HG03354 (cell line): Measurements from ENCODE around the gene PSMC3.

Experiments used
- ATAC-seq: cut with Tn5 transposase; IDR thresholded peaks from one replicate; pipeline ENCODE4 v1.9.1; 2021; ENCODE audit warnings: mild to moderate bottlenecking; ENCODE audit not compliant: unreplicated experiment, poor library complexity, severe bottlenecking

The PSMC3 gene

DNA sequence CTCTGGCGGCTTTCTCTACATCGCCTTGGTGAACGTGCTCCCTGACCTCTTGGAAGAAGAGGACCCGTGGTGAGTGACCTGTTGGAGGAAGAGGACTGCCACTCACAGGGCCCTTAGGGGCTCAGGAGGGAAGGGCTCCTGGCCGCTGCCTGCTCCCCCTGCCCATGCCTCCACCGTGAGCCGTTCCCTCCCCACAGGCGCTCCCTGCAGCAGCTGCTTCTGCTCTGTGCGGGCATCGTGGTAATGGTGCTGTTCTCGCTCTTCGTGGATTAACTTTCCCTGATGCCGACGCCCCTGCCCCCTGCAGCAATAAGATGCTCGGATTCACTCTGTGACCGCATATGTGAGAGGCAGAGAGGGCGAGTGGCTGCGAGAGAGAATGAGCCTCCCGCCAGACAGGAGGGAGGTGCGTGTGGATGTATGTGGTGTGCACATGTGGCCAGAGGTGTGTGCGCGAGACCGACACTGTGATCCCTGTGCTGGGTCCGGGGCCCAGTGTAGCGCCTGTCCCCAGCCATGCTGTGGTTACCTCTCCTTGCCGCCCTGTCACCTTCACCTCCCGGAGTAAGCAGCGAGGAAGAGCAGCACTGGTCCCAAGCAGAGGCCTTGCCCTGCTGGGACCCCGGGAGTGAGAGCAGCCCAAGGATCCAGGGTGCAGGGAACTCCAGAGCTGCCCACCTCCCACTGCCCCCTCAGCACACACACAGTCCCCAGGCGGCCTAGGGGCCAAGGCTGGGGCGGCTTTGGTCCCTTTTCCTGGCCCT, 11.0 kb downstream of the PSMC3 start:
- no peak for ATAC-seq

GRCh38 chr11:47414685-47415070, 11.6 kb downstream of the PSMC3 start:
- ATAC-seq = no peak

DNA sequence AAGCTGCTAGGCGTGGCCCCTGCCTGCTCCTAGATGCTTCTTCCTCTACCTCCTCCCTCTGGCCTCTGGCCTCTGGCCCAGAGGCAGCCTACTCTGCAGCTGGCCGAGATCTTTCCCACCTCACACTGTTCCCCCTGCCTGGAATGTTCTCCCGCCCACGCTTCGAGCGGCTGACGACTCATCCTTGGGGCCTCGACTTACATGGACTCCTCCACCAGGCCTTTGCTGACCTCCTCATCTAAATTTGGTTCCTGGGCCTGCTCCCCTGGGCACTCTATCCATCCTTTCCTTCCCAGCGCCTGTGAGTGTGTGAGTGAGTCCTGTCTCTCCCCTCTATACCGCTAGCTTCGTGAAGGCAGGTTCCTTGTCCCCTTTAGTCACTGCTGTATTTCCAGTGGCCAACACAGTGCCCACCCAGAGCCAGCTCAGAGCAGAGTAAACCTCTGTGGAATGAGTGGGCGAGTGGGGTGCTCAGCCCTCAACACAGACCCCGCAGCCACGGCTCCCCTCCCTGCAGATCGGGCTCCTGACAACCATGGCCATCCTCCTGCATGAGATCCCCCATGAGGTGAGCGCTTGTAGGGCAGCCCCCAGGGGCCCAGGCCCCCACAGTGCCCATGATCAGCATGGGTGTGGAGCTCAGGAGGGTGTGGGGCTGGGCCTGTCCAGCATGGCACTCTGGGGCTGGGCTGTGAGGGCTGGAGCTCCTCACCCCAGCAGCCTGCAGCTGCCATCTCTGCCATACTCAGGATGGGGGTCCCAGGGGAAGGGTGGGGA, 12.1 kb downstream of the PSMC3 start:
- no peak for ATAC-seq

DNA sequence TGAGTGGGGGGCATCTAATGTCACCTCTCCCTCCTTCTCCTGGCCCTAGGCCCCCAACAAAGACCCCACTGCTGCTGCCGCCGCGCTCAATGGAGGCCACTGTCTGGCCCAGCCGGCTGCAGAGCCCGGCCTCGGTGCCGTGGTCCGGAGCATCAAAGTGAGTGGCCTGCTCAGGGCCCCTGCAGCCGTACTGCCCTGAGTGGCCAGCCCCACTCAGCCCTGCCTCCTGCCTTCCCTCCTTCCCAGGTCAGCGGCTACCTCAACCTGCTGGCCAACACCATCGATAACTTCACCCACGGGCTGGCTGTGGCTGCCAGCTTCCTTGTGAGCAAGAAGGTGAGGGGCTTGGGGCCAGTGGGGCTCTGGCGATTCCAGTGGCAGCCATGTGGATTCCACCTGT, 12.9 kb downstream of the PSMC3 start:
- no peak for ATAC-seq

GRCh38 chr11:47411884-47412746, 14.1 kb downstream of the PSMC3 start:
- no peak for ATAC-seq

DNA sequence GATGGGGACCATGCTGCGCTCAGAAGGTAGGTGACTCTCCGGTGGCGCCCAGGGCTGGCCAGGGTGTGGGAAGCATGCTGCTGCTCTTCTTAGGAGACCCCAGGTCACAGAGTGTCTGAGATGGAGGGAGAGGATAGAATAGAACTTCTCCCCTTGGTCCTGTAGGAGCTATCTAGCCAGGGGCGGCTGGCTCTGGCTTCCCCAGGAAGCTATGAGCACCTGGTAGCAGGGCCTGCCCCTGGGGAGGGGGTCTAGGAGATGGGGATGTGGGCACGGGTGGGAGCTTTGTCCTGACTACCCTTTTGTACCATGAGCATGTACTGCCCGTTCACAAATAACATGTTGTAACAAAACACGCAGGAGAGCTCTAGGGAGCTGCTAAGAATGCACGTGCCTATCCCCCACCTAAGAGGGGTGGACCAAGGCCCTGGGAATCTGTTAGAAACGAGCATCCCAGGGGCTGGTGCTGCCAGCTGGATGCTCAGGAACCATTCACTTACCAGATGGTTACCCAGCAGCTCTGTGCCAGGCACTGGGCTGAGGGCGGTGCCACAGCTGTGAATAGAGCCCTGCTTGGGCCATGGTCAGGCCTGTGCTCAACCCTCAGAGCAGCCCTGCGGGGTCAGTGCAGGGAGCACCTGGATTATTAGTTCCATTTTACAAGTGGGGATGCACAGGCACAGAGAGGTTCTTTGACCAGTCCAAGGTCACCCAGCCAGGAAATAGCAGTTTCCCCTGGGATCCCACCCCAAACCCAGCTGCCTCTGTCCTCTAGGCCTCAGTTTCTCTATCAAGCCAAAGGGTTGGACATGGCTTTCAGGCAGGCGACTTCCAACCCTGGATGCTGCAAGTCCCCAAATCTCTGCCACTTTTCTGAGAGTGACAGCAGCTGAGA, 15.6 kb downstream of the PSMC3 start:
- no peak for ATAC-seq

DNA sequence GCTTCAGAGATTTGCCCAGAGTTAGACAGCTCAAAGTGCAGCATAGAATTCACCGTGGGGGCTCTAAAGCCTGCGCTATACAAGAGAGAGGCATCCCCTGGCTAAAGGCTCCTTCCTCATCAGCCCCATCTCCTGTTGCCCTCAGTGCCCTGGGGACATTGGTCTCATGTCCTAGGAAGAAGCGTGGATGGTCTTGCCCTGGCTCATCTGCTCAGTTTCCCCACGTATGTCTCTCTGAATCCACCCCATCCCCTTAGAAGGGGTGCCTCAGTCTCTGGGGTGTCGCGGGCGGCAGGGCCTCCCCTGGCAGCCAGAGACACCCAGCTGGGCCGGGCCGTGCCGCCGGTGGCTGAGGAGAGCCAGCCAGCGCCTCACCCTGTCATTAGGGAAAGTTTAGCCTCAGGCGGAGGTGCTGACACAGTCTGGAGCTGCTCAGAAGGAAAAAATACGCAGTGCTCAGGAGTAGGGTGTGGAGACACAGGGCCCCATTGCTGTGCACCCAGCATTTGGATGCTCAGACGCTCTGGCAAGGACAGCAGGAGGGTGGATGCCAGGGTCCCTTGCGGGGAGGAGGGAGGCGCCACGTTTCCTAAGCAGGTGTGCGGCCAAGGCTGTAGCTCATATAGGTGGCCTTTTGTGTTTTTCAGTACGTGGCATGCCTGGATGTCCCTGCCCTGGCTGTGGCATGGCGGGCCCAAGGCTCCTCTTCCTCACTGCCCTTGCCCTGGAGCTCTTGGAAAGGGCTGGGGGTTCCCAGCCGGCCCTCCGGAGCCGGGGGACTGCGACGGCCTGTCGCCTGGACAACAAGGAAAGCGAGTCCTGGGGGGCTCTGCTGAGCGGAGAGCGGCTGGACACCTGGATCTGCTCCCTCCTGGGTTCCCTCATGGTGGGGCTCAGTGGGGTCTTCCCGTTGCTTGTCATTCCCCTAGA, 16.5 kb downstream of the PSMC3 start:
- ATAC-seq = no peak

DNA sequence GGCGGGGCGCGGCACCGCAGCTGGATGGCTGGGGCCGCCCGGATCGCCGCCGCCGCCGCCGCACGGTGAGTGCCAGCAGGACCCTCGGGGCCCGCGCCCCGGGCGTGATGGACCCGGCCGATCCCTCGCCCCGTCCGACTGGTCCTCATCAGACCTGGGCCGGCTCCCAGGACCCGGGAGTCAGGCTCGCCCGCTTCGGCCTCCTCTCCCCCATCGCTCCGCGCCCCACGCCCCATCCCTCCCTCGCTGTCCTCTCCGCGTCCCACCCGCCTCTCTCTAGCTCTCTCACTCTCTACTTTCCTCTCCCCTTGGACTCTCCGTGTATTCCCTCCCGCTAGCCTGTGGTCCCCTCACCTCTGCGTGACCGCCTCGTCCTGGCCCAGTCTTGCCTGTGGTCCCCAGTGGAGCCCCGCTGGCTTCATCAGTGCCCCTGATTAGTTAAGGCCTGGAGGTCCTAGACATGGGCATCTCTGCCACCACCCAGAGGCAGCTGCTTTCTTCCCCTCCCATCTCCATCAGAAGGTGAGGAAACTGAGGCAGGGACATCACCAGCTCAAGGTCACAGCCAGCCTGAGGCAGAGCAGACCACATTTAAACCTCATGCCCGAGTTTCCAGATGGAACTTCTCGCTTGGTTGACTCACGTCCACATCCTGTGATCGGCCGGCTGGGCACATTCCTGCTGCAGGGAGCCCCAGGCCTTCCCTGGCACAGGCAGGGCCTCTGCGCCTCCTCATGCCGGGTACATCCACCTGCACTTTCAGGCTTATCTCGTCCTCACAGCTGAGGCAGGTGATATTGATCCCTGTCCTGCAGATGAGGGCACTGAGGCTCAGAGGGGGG, 17.4 kb downstream of the PSMC3 start:
- ATAC-seq = no peak

DNA sequence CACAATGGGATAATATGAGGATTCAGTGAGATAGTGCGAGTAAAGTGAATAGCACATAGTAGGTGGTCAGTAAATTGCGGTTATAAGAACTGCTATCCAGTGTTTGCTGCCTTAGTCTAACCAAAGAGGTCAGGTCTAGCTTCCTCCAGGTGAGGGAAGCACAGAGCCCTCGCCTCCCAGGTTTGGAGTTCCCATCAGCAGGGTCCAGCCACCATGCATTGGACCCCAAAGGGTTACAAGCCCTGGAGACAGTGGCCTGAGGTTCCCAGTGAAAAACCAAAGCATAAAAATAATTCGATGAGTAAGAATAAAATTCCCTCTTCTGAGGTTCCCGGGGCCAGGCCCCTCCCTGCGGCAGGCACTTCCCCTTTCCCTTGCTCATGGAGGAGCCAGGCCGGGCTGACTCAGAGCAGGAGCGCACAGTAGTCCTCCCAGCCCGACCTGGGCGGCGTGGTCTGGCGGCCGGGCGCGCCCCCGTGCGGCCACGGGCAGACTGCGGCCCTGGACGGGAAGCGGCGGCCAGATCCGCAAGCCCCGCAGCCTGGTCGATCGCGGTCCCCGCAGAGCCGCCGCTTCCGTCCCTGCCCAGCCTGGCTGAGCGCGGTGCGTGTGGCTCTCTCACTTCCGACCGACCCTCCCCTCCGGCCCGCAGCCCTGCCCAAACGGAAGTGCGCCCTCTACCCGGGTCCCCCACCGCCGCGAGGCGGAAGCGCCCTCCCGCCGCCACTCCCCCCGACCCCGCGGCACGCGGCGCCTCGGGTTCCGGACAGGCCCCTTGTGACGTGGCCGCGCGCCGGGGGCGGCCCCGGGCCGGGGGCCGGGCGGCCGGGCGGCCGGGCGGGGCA, 18.3 kb downstream of the PSMC3 start, which contains the start of gene SLC39A13:
Gene SLC39A13 (plus strand): TSS at position 845 of the 845 bp plus-strand sequence. CDS start 1,505 bp downstream, outside the sequence.
- ATAC-seq = peak; percentile 88

DNA sequence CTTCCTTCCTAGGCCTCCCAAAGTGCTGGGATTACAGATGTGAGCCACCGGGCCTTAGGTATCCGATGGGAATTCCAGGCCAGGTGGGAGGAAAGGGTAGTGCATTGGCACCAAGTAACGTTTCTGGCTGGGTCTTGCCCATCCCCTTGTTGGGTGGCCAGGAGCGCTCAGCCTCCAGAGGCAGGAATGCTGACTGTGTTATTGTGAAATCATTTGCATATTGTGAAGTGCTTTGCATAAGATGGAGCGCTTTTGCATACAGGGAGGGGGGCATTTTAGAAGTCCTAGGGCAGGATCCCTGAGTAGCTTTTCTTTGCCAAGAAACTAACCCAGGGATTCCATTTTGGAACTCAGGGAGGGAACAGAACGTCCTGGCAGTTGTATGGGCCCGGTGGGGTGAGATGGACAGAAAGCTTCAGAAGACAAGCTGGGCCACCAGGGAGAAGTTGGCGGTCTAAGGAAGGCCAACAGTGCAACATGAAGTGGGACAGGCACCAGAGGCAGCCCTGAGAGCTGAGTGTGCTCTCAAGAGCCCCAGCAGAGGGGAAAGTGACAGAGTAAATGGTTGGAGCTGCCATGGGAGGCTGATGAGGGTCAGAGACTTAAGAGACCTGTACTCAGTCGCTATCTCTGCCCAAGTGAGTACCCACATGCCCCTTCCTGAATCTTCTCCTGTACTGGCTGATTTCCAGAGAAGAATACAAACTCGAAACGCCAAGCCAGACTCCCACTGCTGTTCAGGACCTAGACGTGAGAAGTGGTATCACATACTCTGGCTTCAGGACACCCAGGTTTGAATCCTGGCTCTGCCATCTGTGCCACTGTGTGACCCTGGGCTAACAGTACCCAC, 19.1 kb downstream of the PSMC3 start:
- ATAC-seq = no peak

GRCh38 chr11:47403571-47403970, 22.7 kb downstream of the PSMC3 start:
- no peak for ATAC-seq

DNA sequence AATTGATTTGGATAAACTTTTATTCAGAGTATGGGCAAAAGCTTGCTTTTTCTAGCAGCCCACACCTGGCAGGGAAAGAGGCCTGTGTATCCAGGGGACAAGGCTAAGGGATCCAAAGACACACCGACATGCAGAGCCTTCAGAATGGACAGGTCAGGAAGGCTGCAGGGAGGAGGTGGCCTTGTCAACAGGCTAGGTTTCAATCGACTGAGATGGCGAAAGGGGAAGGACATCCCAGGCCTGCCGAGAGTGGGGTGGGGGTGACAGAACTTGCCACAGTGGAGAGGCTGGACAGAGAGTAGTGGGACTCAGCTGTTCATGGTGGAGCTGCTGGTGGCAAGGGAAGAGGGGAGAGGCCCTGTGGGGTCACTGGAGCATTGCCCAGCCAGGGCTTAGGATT, 23.1 kb downstream of the PSMC3 start:
- ATAC-seq = no peak

GRCh38 chr11:47400768-47401279, 25.4 kb downstream of the PSMC3 start:
- peak; percentile 79 for ATAC-seq

- ATAC-seq = peak; percentile 66
Observed at GRCh38 chr11:47399860-47400767, 26.1 kb downstream of the PSMC3 start.
